ELR (cell line): ENCODE results near the gene CAPN15.
"Not testable (repeated sequence)": the region's sequence is repeated elsewhere in the genome, so short reads cannot be mapped to it uniquely, and the experiment has no call there.

ENCODE experiments used
- DNase-seq: peaks from one replicate; pipeline ENCODE4 v3.0.0-alpha.2; 2015; ENCODE audit warnings: low read depth

The CAPN15 gene

GRCh38 chr16:592518-593306, 65.2 kb downstream of the CAPN15 start:
- no peak for DNase-seq

GRCh38 chr16:593406-593805, 65.9 kb downstream of the CAPN15 start:
- DNase-seq, result no peak

- DNase-seq, result no peak
Observed at GRCh38 chr16:593807-594206, 66.3 kb downstream of the CAPN15 start.

GRCh38 chr16:595094-595528, 67.6 kb downstream of the CAPN15 start:
- DNase-seq, result no peak

- no peak for DNase-seq
Observed at GRCh38 chr16:595942-596735, 68.6 kb downstream of the CAPN15 start.

- no peak for DNase-seq
Observed at GRCh38 chr16:596736-597060, 69.2 kb downstream of the CAPN15 start.

GRCh38 chr16:597655-598054, 70.1 kb downstream of the CAPN15 start:
- not testable (repeated sequence) for DNase-seq

- DNase-seq, result no peak
Observed at GRCh38 chr16:598823-599739, 71.6 kb downstream of the CAPN15 start.

- DNase-seq, result no peak
Observed at GRCh38 chr16:600781-601180, 73.3 kb downstream of the CAPN15 start.

GRCh38 chr16:603933-604332, 76.4 kb downstream of the CAPN15 start:
- no peak for DNase-seq
